CD14-positive monocyte (primary cell): Measurements from ENCODE around the gene CCDC86. TPM values are rescaled to one million over a fixed set of nuclear protein-coding genes. Genes with fewer than 3 reads are reported as not detected.

Source experiments
- DNase-seq, 3 donors: peaks; one replicate each; pipeline ENCODE4 v3.0.0-alpha.2; 2011 to 2022
- H2AFZ ChIP-seq: 2 replicates; pipeline ENCODE4 v1.6.0; 2012; ENCODE audit warnings: mild to moderate bottlenecking, low read depth, low read length, inconsistent platforms; ENCODE audit not compliant: insufficient read depth, poor library complexity, severe bottlenecking
- H3K27ac ChIP-seq, 2 donors: 1 replicate in 1 of 2; 2 replicates in 1 of 2; pipeline ENCODE4 v1.5.1; 2012 to 2013; ENCODE audit warnings: low read length in 2 of 2, control low read depth in 1 of 2, inconsistent platforms in 1 of 2, low read depth in 1 of 2, mild to moderate bottlenecking in 1 of 2
- H3K27me3 ChIP-seq, 2 donors: one replicate each; pipeline versions ENCODE4 v1.6.0 to v1.6.1; 2011 to 2013; ENCODE audit warnings: low read length in 2 of 2; ENCODE audit not compliant: control insufficient read depth in 2 of 2, insufficient read depth in 2 of 2
- H3K36me3 ChIP-seq, 2 donors: replicated peaks in 1 of 2; 1 replicate in 1 of 2; 2 replicates in 1 of 2; pipeline versions ENCODE4 v1.5.1 to v1.6.1; 2012 to 2013; ENCODE audit warnings: low read length in 2 of 2, control low read depth in 1 of 2, inconsistent platforms in 1 of 2, mild to moderate bottlenecking in 1 of 2; ENCODE audit not compliant: insufficient read depth in 2 of 2, control insufficient read depth in 1 of 2
- H3K4me1 ChIP-seq, 2 donors: 1 replicate in 1 of 2; 2 replicates in 1 of 2; pipeline versions ENCODE4 v1.5.1 to v1.6.1; 2012 to 2013; ENCODE audit warnings: low read length in 2 of 2, control low read depth in 1 of 2, inconsistent platforms in 1 of 2, mild to moderate bottlenecking in 1 of 2, moderate library complexity in 1 of 2; ENCODE audit not compliant: insufficient read depth in 2 of 2, control insufficient read depth in 1 of 2
- H3K4me2 ChIP-seq: replicated peaks from 2 replicates; pipeline ENCODE3; 2012; ENCODE audit warnings: low read length, moderate library complexity, mild to moderate bottlenecking; ENCODE audit not compliant: poor library complexity, severe bottlenecking; ENCODE audit errors: extremely low read depth
- H3K4me3 ChIP-seq, 3 experiments: fragments of 200-600 bp in 1 of 3; sonication (generic) in 1 of 3; replicated peaks in 1 of 3; 1 replicate in 2 of 3; 2 replicates in 1 of 3; pipeline ENCODE4 v1.5.1; 2011 to 2013; ENCODE audit warnings: low read length in 3 of 3, mild to moderate bottlenecking in 3 of 3, control low read depth in 2 of 3, low read depth in 2 of 3, inconsistent platforms in 1 of 3, moderate library complexity in 1 of 3
- H3K79me2 ChIP-seq: 2 replicates; pipeline ENCODE4 v1.6.0; 2012; ENCODE audit warnings: mild to moderate bottlenecking, control low read depth, inconsistent platforms, low read length, moderate library complexity; ENCODE audit not compliant: insufficient read depth
- H3K9ac ChIP-seq: 2 replicates; pipeline ENCODE4 v1.6.0; 2017; ENCODE audit warnings: low read length, mild to moderate bottlenecking; ENCODE audit not compliant: insufficient read depth, poor library complexity, severe bottlenecking
- H3K9me3 ChIP-seq, 2 donors: replicated peaks in 1 of 2; 1 replicate in 1 of 2; 2 replicates in 1 of 2; pipeline versions ENCODE4 v1.5.1 to v1.6.1; 2012 to 2013; ENCODE audit warnings: low read length in 2 of 2, control low read depth in 1 of 2; ENCODE audit not compliant: control insufficient read depth in 1 of 2, insufficient read depth in 1 of 2
- H4K20me1 ChIP-seq: 2 replicates; pipeline ENCODE4 v1.6.0; 2012; ENCODE audit warnings: mild to moderate bottlenecking, low read length, control low read depth, moderate library complexity; ENCODE audit not compliant: insufficient read depth
- H3K27ac Mint-ChIP-seq, 7 donors: one replicate each; pipeline ENCODE4 v1.8.0; 2020; ENCODE audit warnings: mild to moderate bottlenecking in 7 of 7, mixed read lengths in 7 of 7, moderate library complexity in 6 of 7, inconsistent platforms in 2 of 7
- H3K27me3 Mint-ChIP-seq, 3 donors: one replicate each; pipeline ENCODE4 v1.8.0; 2021 to 2022; ENCODE audit warnings: low read depth in 3 of 3, mild to moderate bottlenecking in 3 of 3, mixed read lengths in 3 of 3, moderate library complexity in 3 of 3, inconsistent platforms in 1 of 3
- H3K36me3 Mint-ChIP-seq, 2 donors: one replicate each; pipeline ENCODE4 v1.8.0; 2020; ENCODE audit warnings: mixed read lengths in 2 of 2, inconsistent platforms in 1 of 2, mild to moderate bottlenecking in 1 of 2
- H3K4me1 Mint-ChIP-seq: one replicate; pipeline ENCODE4 v1.8.0; 2020; ENCODE audit warnings: mild to moderate bottlenecking, mixed read lengths
- H3K4me3 Mint-ChIP-seq, 2 donors: one replicate each; pipeline ENCODE4 v1.8.0; 2020; ENCODE audit warnings: mild to moderate bottlenecking in 2 of 2, mixed read lengths in 2 of 2, moderate library complexity in 1 of 2
- H3K9me3 Mint-ChIP-seq, 7 donors: one replicate each; pipeline ENCODE4 v1.8.0; 2020 to 2022; ENCODE audit warnings: mixed read lengths in 7 of 7, mild to moderate bottlenecking in 6 of 7, moderate library complexity in 6 of 7, inconsistent platforms in 2 of 7
- CTCF ChIP-seq: fragments of 200-600 bp; IDR thresholded peaks from one replicate; pipeline ENCODE4 v1.8.0; 2022; ENCODE audit warnings: antibody characterized with exemption, mild to moderate bottlenecking
- WGBS: methylation state at CpG from one replicate; pipeline ENCODE4 v1.1.5; 2013; ENCODE audit warnings: missing lambda C conversion rate; ENCODE audit not compliant: insufficient coverage; 5-methylcytosine and 5-hydroxymethylcytosine counted together
- intact Hi-C, 2 donors: fragments of 100-400 bp; cut with micrococcal nuclease; formaldehyde crosslinking; loops; one replicate each; pipeline versions ENCODE4 v1.15.0 to v1.15.1; 2023
- polyA plus RNA-seq, 3 donors: library from polyadenylated mRNA; depleted of rRNA in 1 of 3; unstranded in 2 of 3; stranded (reverse) in 1 of 3; fragments of 300-500 nt in 2 of 3; fragments of >200 nt in 1 of 3; fragmentation: Illumina TruSeq in 2 of 3; gene quantifications; 1 replicate in 2 of 3; 2 replicates in 1 of 3; pipeline ENCODE4 v1.2.3, GENCODE V29; 2012 to 2021

The CCDC86 gene
- polyA plus RNA-seq, 3 donors, result 7.2 to 10.2 (median 8.3) TPM

DNA sequence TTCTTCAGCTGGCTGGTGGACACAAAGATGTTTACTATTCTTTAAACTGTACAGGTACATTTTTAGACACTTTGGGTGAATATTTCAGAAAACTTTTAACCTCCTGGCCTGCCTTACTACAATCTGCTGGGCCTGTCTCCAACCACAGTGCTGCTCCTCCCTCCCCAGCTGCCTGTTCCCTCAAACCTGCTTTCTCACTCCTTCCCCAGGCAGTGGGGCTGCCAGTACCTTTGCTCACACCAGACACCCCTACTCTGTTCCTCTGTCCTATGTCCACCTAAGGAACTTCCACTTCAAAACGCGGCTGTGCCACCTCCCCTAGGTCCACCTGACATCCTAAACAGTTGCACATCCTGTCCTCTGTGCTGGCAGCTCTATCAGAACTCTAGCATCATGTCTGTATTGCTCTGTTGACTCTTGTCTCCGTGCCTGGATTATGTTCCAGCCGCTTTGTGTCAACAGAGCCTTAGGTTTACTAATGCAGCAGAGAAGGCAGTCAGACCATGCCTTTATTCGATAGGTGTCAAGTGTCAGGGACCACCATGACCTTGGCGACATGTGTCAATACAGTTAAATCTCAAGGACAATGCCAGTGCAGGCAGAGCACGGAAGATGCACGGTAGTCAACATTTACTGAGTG, 38.9 kb downstream of the CCDC86 start:
- Histone ChIP-seq H3K4me1 (no peaks in the 10 kb centered on the region), H3K9ac (no peak overlapping the region), H3K4me2 (no peak overlapping the region), H3K36me3 (peaks cover 14 to 36% of the 10 kb centered on the region in 2 donors), H4K20me1 (no peaks in the 10 kb centered on the region), H3K4me3 (no peak overlapping the region), H3K27ac (no peak overlapping the region), H3K79me2 (no peaks in the 10 kb centered on the region), H3K27me3 (no peaks in the 10 kb centered on the region), H2AFZ (no peak overlapping the region), H3K9me3 (no peaks in the 10 kb centered on the region)
- peaks cover 49 to 52% of the 10 kb centered on the region in 2 donors for H3K36me3 Mint-ChIP-seq
- no peak for DNase-seq
- no peak overlapping the region for H3K27ac Mint-ChIP-seq
- no peak overlapping the region for H3K4me3 Mint-ChIP-seq
- no peaks in the 10 kb centered on the region for H3K9me3 Mint-ChIP-seq
- intact Hi-C loops, result no loop called here
- no peak for TF ChIP-seq CTCF
- peaks cover 0 to 3% (median 0%) of the 10 kb centered on the region in 3 donors for H3K27me3 Mint-ChIP-seq
- WGBS, result 98% methylated on average over 6 of the region's 8 CpGs
- H3K4me1 Mint-ChIP-seq, result peaks cover 5% of the 10 kb centered on the region

DNA sequence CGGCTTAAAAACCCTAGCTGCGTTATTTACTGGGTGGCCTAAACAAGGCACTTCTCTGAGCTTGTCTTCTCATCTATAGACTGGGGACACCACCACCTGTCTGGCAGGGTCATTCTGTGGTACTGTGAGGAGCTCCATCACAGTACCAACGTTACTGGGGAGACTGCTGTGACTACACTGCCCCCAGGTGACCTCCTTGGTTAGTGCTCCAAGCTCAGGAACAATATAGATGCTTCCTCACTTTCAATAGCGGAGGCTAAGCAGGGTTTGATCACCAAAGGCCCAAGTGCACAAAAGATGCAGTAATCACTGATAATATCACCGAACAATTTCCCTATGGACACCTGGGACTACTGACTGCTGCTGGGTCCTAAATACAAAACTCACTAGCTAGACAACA, 45.6 kb downstream of the CCDC86 start:
- no peaks in the 10 kb centered on the region for H3K27me3 Mint-ChIP-seq
- no peak overlapping the region for H3K9ac ChIP-seq
- intact Hi-C loops, result loop anchor here in 1 of 2 donors (1.0 kb wide), 1 partner anchor 56 kb away; no protein-coding TSS in a partner anchor
- H3K4me1 Mint-ChIP-seq, result peaks cover 24% of the 10 kb centered on the region
- DNase-seq, result peak; percentile 33 to 54 (median 52)
- peaks cover 11 to 12% of the 10 kb centered on the region in 2 donors for H3K4me1 ChIP-seq
- H4K20me1 ChIP-seq, result no peaks in the 10 kb centered on the region
- no peak overlapping the region for H3K27ac ChIP-seq
- peaks cover 34 to 37% of the 10 kb centered on the region in 2 donors for H3K36me3 Mint-ChIP-seq
- H3K4me2 ChIP-seq, result no peak overlapping the region
- H3K36me3 ChIP-seq, result peaks cover 6 to 27% of the 10 kb centered on the region in 2 donors
- no peaks in the 10 kb centered on the region for H3K79me2 ChIP-seq
- H3K4me3 Mint-ChIP-seq, result no peak overlapping the region
- no peaks in the 10 kb centered on the region for H3K9me3 ChIP-seq
- 33% methylated on average over 2 of the region's 5 CpGs for WGBS
- H3K27me3 ChIP-seq, result no peaks in the 10 kb centered on the region
- peak; percentile 65 for TF ChIP-seq CTCF
- H3K4me3 ChIP-seq, result no peak overlapping the region
- H2AFZ ChIP-seq, result no peak overlapping the region
- H3K9me3 Mint-ChIP-seq, result no peaks in the 10 kb centered on the region
- H3K27ac Mint-ChIP-seq, result no peak overlapping the region
